Skeletal muscle cell (primary cell): ENCODE results near the gene HRH3.

Experiments
- DNase-seq: peaks from one replicate; pipeline ENCODE4 v3.0.0-alpha.2; 2010; ENCODE audit warnings: low read depth
- H3K4me3 ChIP-seq: 2 replicates; pipeline ENCODE4 v1.5.1; 2011; ENCODE audit warnings: low read depth, mild to moderate bottlenecking, control low read depth, low read length, moderate library complexity

The HRH3 gene

DNA sequence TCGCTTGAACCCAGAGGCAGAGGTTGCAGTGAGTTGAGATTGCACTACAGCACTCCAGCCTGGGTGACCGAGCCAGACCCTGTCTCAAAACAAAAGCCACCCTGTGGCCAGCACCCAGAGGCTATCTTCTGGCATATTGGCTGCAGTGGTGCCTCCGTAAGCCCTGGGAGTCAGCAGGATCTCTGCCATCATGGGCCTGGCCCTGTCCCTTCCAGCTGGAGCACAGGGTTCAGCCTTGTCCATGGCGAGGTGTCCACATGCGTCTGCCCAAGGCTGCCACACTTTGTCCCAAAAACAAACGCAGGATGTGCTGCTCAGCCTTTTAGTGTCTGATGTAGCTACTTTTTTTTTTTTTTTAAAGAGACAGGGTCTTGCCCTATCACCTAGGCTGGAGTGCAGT is 52.6 kb downstream of the HRH3 start:
- no peak overlapping the region for H3K4me3 ChIP-seq
- DNase-seq = no peak

DNA sequence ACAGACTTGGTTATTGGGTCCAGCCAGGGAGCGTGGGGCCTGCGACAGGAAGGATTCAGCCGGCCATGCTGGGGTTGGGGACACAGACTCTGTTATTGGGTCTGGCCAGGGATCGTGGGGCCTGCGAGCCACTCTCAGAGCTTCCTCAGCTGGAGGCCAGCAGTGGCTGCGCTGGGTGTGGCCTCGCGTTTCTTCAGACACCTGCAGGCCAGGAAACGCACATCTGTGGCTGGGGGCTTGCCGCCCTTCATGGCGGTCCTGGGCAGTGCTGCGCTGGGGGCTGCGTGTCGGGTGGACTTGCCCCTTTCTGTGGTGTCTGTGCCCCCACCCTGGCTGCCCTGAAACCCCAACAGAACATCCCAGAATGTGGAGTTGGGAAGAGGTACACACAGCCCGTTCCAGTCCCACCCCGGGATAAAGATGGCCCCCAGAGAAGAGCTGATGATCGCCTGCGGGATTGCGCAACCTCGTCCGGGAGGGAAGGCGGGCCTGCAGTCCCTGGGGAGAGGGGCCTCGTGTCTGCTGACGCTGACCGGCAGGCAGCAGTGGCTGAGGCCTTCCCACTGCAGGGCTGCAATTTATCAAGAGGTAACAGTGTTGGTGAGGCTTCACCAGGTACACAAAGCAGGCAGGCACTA is 54.2 kb downstream of the HRH3 start:
- H3K4me3 ChIP-seq = no peak overlapping the region
- no peak for DNase-seq
